SH-SY5Y (cell line): Measurements from ENCODE around the gene TMEM181.

Experiments used
- GATA2 ChIP-seq: IDR thresholded peaks from 2 replicates; pipeline ENCODE4 v1.6.1; 2011; ENCODE audit warnings: mild to moderate bottlenecking, low read depth, low read length
- GATA3 ChIP-seq: IDR thresholded peaks from 2 replicates; pipeline ENCODE4 v1.6.1; 2011; ENCODE audit warnings: low read depth, mild to moderate bottlenecking, low read length, moderate library complexity

The TMEM181 gene

GRCh38 chr6:158628542-158628941, 68.7 kb downstream of the TMEM181 start:
- TF ChIP-seq GATA2: no peak
- no peak for TF ChIP-seq GATA3

GRCh38 chr6:158629367-158630221, 69.7 kb downstream of the TMEM181 start:
- no peak for TF ChIP-seq GATA3
- no peak for TF ChIP-seq GATA2

GRCh38 chr6:158630938-158631616, 71.2 kb downstream of the TMEM181 start:
- no peak for TF ChIP-seq GATA2
- TF ChIP-seq GATA3: no peak

GRCh38 chr6:158631678-158632537, 72.0 kb downstream of the TMEM181 start:
- TF ChIP-seq GATA2 (no peak), GATA3 (no peak)

- TF ChIP-seq GATA2 (no peak), GATA3 (no peak)
Observed at GRCh38 chr6:158633127-158633526, 73.2 kb downstream of the TMEM181 start.

GRCh38 chr6:158634695-158635426, 75.0 kb downstream of the TMEM181 start:
- TF ChIP-seq GATA3 (no peak), GATA2 (no peak)

GRCh38 chr6:158635427-158636073, 75.7 kb downstream of the TMEM181 start:
- TF ChIP-seq GATA2: no peak
- TF ChIP-seq GATA3: no peak

GRCh38 chr6:158636778-158637177, 76.9 kb downstream of the TMEM181 start:
- no peak for TF ChIP-seq GATA3
- TF ChIP-seq GATA2: no peak

- TF ChIP-seq GATA2 (no peak), GATA3 (no peak)
Observed at GRCh38 chr6:158638324-158638854, 78.5 kb downstream of the TMEM181 start.

- TF ChIP-seq GATA2: no peak
Observed at GRCh38 chr6:158639056-158639455, 79.2 kb downstream of the TMEM181 start.

GRCh38 chr6:158640519-158640918, 80.6 kb downstream of the TMEM181 start:
- TF ChIP-seq GATA2 (no peak), GATA3 (no peak)

- no peak for TF ChIP-seq GATA3
- TF ChIP-seq GATA2: no peak
Observed at GRCh38 chr6:158642097-158642601, 82.3 kb downstream of the TMEM181 start.

GRCh38 chr6:158643836-158644230, 83.9 kb downstream of the TMEM181 start:
- TF ChIP-seq GATA3 (no peak), GATA2 (no peak)
